ENCODE measurements around the gene RPL21.

RPL21 gene

GRCh38 chr13:27270594-27271520 lies 19.5 kb downstream of the RPL21 start, which contains the start of gene RASL11A (continued):
- TF ChIP-seq ZBTB11 (tag by site-specific recombination; conservative IDR thresholded peaks at IDR 0.05; ENCODE audit: low read depth): peak; percentile 82; the same call in 1 of the 2 replicates
- TF ChIP-seq ZIC2 (tag by site-specific recombination; IDR thresholded peaks at IDR 0.05): peak; percentile 59
- TF ChIP-seq INSM2 (tag by site-specific recombination; IDR thresholded peaks at IDR 0.05): no peak
- no peak for TF ChIP-seq KLF17 (tag by site-specific recombination; IDR thresholded peaks at IDR 0.05)
- no peak for TF ChIP-seq YY2 (tag by site-specific recombination; IDR thresholded peaks at IDR 0.05)
- TF ChIP-seq ZEB2 (tag by site-specific recombination; IDR thresholded peaks at IDR 0.05): peak; percentile 85
- TF ChIP-seq ZNF645 (tag by site-specific recombination; IDR thresholded peaks at IDR 0.05): no peak
- peak; percentile 4; the same call in 1 of the 2 replicates for TF ChIP-seq ZNF596 (tag by site-specific recombination; IDR thresholded peaks at IDR 0.05)
- peak; percentile 81 for TF ChIP-seq ZNF660 (tag by site-specific recombination; IDR thresholded peaks at IDR 0.05)
- peak; percentile 61; the same call in 1 of the 2 replicates for TF ChIP-seq ZNF629 (tag by site-specific recombination; IDR thresholded peaks at IDR 0.05)
- no peak for TF ChIP-seq ZNF155 (tag by site-specific recombination; IDR thresholded peaks at IDR 0.05)
- TF ChIP-seq HOXD13 (CRISPR knock-in tag; IDR thresholded peaks at IDR 0.05; ENCODE audit: borderline replicate concordance): no peak
- TF ChIP-seq ZNF571 (tag by site-specific recombination; IDR thresholded peaks at IDR 0.05): no peak
- no peak for TF ChIP-seq TSHZ1 (tag by site-specific recombination; IDR thresholded peaks at IDR 0.05; ENCODE audit: borderline replicate concordance)
- TF ChIP-seq ZNF830 (tag by site-specific recombination; IDR thresholded peaks at IDR 0.05; ENCODE audit: low read depth): no peak
- no peak for TF ChIP-seq ZNF248 (tag by site-specific recombination; IDR thresholded peaks at IDR 0.05)
- TF ChIP-seq BCL11B (tag by site-specific recombination; IDR thresholded peaks at IDR 0.05; ENCODE audit: low read depth): peak; percentile 91
- TF ChIP-seq ZNF560 (tag by site-specific recombination; IDR thresholded peaks at IDR 0.05; ENCODE audit: borderline replicate concordance): no peak
- TF ChIP-seq ZNF148 (tag by site-specific recombination; IDR thresholded peaks at IDR 0.05; ENCODE audit: borderline replicate concordance): no peak
- TF ChIP-seq ZNF626 (tag by site-specific recombination; IDR thresholded peaks at IDR 0.05): no peak
- no peak for TF ChIP-seq ZNF132 (tag by site-specific recombination; IDR thresholded peaks at IDR 0.05; ENCODE audit: borderline replicate concordance)
- no peak for TF ChIP-seq ZNF530 (tag by site-specific recombination; IDR thresholded peaks at IDR 0.05; ENCODE audit: low read depth)
- 0 out of 2 replicates have a peak, but pooled peaks have one; percentile 28 for TF ChIP-seq ZNF324 (tag by site-specific recombination; IDR thresholded peaks at IDR 0.05)
- no peak; the same call in 1 of the 2 replicates for TF ChIP-seq ZFHX2 (tag by site-specific recombination; conservative IDR thresholded peaks at IDR 0.05)
- TF ChIP-seq MEIS1 (CRISPR knock-in tag; IDR thresholded peaks at IDR 0.05; ENCODE audit: borderline replicate concordance): no peak
